Measurements from ENCODE around the gene NLRP9. TPM values are rescaled to one million over a fixed set of nuclear protein-coding genes. Genes with fewer than 3 reads are reported as not detected.

The NLRP9 gene
- total and polyA plus RNA-seq, 2 of the 13 experiments (the other 11 are each of a cell fraction or from before 2014, with no cell fraction given): not detected

- CTCF ChIA-PET (ENCODE audit: low intra/inter-chr PET ratio, low total read pairs): no interaction called here
Measured at GRCh38 chr19:55693336-55693974, 44.7 kb downstream of the NLRP9 start.

GRCh38 chr19:55692681-55693081 is 45.5 kb downstream of the NLRP9 start:
- H3K79me2 ChIP-seq (ENCODE audit: insufficient read depth, low read length): no peaks in the 10 kb centered on the region
- no peaks in the 10 kb centered on the region for H3K27me3 ChIP-seq (ENCODE audit: control insufficient read depth in 1 of 2, insufficient read depth in 2 of 2, low read length in 2 of 2)
- BruUV-seq (replicated peaks): no TSS peak
- 0 out of 2 replicates have a peak, but pooled peaks cover 5% of the 10 kb centered on the region for H3K4me1 ChIP-seq (ENCODE audit: insufficient read depth, low read length)
- peaks cover 26 to 49% of the 10 kb centered on the region in 2 experiments; a peak in 4 of 5 replicates for H3K36me3 ChIP-seq (replicated peaks in 1 of 2; ENCODE audit: control insufficient read depth in 1 of 2, insufficient read depth in 2 of 2, low read length in 2 of 2)
- in situ Hi-C loops (cut with HindIII; ENCODE audit: extremely low pct_ligation_motif_present, low pct_unique_long_range_greater_than_20kb): no loop called here
- H3K4me3 ChIP-seq (replicated peaks in 1 of 3; ENCODE audit: insufficient read depth in 1 of 3, low read depth in 2 of 3, low read length in 3 of 3): no peak overlapping the region
- no peak overlapping the region for H3K9ac ChIP-seq (ENCODE audit: insufficient read depth, low read depth, low read length)
- 94% methylated on average over 15 of the region's 19 CpGs for WGBS (ENCODE audit: low lambda C conversion rate)
- no peaks in the 10 kb centered on the region for H4K20me1 ChIP-seq (ENCODE audit: insufficient read depth, low read length)
- ChIA-PET POLR2A (no interaction called here), CTCF (ENCODE audit: low intra/inter-chr PET ratio, low total read pairs) (no interaction called here)
- no peaks in the 10 kb centered on the region for H3K9me3 ChIP-seq (ENCODE audit: low read length)
- no peak for FAIRE-seq
- ATAC-seq: no peak
- DNase-seq (ENCODE audit: low spot score): no peak
- intact Hi-C loops (cut with micrococcal nuclease; ENCODE audit: unreplicated experiment): no loop called here
- no peak overlapping the region for H3K4me2 ChIP-seq (ENCODE audit: low read depth, low read length)
- no peak overlapping the region for H3K27ac ChIP-seq (ENCODE audit: extremely low read length, insufficient read depth, low read length)
- no peak overlapping the region for H2AFZ ChIP-seq (ENCODE audit: low read length)
- TF ChIP-seq ZNF572 (CRISPR knock-in tag; IDR thresholded peaks at IDR 0.05) (no peak), ZNF407 (CRISPR knock-in tag; IDR thresholded peaks at IDR 0.05; ENCODE audit: not compliant biosample characterization) (no peak), ZNF724P (CRISPR knock-in tag; IDR thresholded peaks at IDR 0.05; ENCODE audit: borderline replicate concordance) (no peak)

More at GRCh38 chr19:55693336-55693974, 44.7 kb downstream of the NLRP9 start:
- Histone ChIP-seq H3K27ac (ENCODE audit: extremely low read length, insufficient read depth, low read length) (no peak overlapping the region), H3K79me2 (ENCODE audit: insufficient read depth, low read length) (no peaks in the 10 kb centered on the region), H3K27me3 (ENCODE audit: control insufficient read depth in 1 of 2, insufficient read depth in 2 of 2, low read length in 2 of 2) (no peaks in the 10 kb centered on the region), H2AFZ (ENCODE audit: low read length) (no peak overlapping the region), H3K36me3 (replicated peaks in 1 of 2; ENCODE audit: control insufficient read depth in 1 of 2, insufficient read depth in 2 of 2, low read length in 2 of 2) (peaks cover 26 to 46% of the 10 kb centered on the region in 2 experiments; a peak in 4 of 5 replicates), H3K9ac (ENCODE audit: insufficient read depth, low read depth, low read length) (no peak overlapping the region), H3K9me3 (ENCODE audit: low read length) (no peaks in the 10 kb centered on the region), H3K4me3 (replicated peaks in 1 of 3; ENCODE audit: insufficient read depth in 1 of 3, low read depth in 2 of 3, low read length in 3 of 3) (no peak overlapping the region), H3K4me2 (ENCODE audit: low read depth, low read length) (no peak overlapping the region), H4K20me1 (ENCODE audit: insufficient read depth, low read length) (no peaks in the 10 kb centered on the region), H3K4me1 (ENCODE audit: insufficient read depth, low read length) (no peaks in the 10 kb centered on the region)
- no TSS peak for BruUV-seq (replicated peaks)
- intact Hi-C loops (cut with micrococcal nuclease; ENCODE audit: unreplicated experiment): no loop called here
- FAIRE-seq (no peak), DNase-seq (ENCODE audit: low spot score) (no peak), ATAC-seq (no peak)
- WGBS (ENCODE audit: low lambda C conversion rate): 97% methylated on average over 18 of the region's 20 CpGs
- in situ Hi-C loops (cut with HindIII; ENCODE audit: extremely low pct_ligation_motif_present, low pct_unique_long_range_greater_than_20kb): no loop called here
- POLR2A ChIA-PET: interaction anchor here (1.1 kb wide), 1 partner anchor 10 kb away, joined by 4 read pairs; no protein-coding TSS in a partner anchor
- TF ChIP-seq SCMH1 (CRISPR knock-in tag; IDR thresholded peaks at IDR 0.05; ENCODE audit: borderline replicate concordance) (no peak), ZNF781 (CRISPR knock-in tag; IDR thresholded peaks at IDR 0.05; ENCODE audit: borderline replicate concordance, not compliant biosample characterization) (no peak), EEA1 (CRISPR knock-in tag; IDR thresholded peaks at IDR 0.05; ENCODE audit: borderline replicate concordance) (no peak), ZNF615 (CRISPR knock-in tag; IDR thresholded peaks at IDR 0.05; ENCODE audit: borderline replicate concordance) (no peak), ZNF382 (CRISPR knock-in tag; IDR thresholded peaks at IDR 0.05; ENCODE audit: borderline replicate concordance) (no peak), ZMYM4 (CRISPR knock-in tag; IDR thresholded peaks at IDR 0.05) (no peak), FOSL1 (CRISPR knock-in tag; IDR thresholded peaks at IDR 0.05; ENCODE audit: borderline replicate concordance) (no peak), CENPX (CRISPR knock-in tag; IDR thresholded peaks at IDR 0.05) (no peak), ZBTB8A (CRISPR knock-in tag; IDR thresholded peaks at IDR 0.05; ENCODE audit: borderline replicate concordance, low read depth) (no peak), ATF7 (IDR thresholded peaks at IDR 0.05) (no peak), ATF7 (CRISPR knock-in tag; IDR thresholded peaks at IDR 0.05) (no peak), NFYB (CRISPR knock-in tag; IDR thresholded peaks at IDR 0.05) (no peak), NFE2L2 (IDR thresholded peaks at IDR 0.05; ENCODE audit: low read length) (no peak), GATA4 (IDR thresholded peaks at IDR 0.05; ENCODE audit: borderline replicate concordance, low read depth) (no peak)
